ENCODE results near the gene UPK3A.
"Not testable (repeated sequence)": the region's sequence is repeated elsewhere in the genome, so short reads cannot be mapped to it uniquely, and the experiment has no call there.

Gene UPK3A

GRCh38 chr22:45310331-45310976 is 25.7 kb downstream of the UPK3A start:
- FAIRE-seq: no peak

- no peak for FAIRE-seq
These were observed 26.3 kb downstream of the UPK3A start for GRCh38 chr22:45310977-45311531.

- FAIRE-seq: no peak
These were observed 27.7 kb downstream of the UPK3A start for GRCh38 chr22:45312415-45312814.

GRCh38 chr22:45312856-45313255 is 28.1 kb downstream of the UPK3A start:
- no peak for FAIRE-seq

- no peak for FAIRE-seq
These were observed 29.4 kb downstream of the UPK3A start for GRCh38 chr22:45314054-45314721.

- no peak for FAIRE-seq
These were observed 30.0 kb downstream of the UPK3A start for GRCh38 chr22:45314786-45315185.

- FAIRE-seq: no peak
These were observed 32.2 kb downstream of the UPK3A start for GRCh38 chr22:45316796-45317526.

GRCh38 chr22:45317551-45318167 is 32.9 kb downstream of the UPK3A start:
- no peak for FAIRE-seq

- no peak for FAIRE-seq
These were observed 33.4 kb downstream of the UPK3A start for GRCh38 chr22:45318168-45318557.

- FAIRE-seq: no peak
These were observed 34.0 kb downstream of the UPK3A start for GRCh38 chr22:45318558-45319323.

GRCh38 chr22:45319324-45319685 is 34.6 kb downstream of the UPK3A start:
- FAIRE-seq: no peak

- FAIRE-seq: no peak
These were observed 35.7 kb downstream of the UPK3A start for GRCh38 chr22:45320357-45320976.

GRCh38 chr22:45321827-45322226 is 37.1 kb downstream of the UPK3A start:
- no peak for FAIRE-seq

- FAIRE-seq: no peak
These were observed 38.2 kb downstream of the UPK3A start for GRCh38 chr22:45322873-45323525.

GRCh38 chr22:45323695-45324094 is 38.9 kb downstream of the UPK3A start:
- no peak for FAIRE-seq

GRCh38 chr22:45324311-45324711 is 39.6 kb downstream of the UPK3A start:
- FAIRE-seq: no peak

GRCh38 chr22:45328261-45328660 is 43.5 kb downstream of the UPK3A start:
- FAIRE-seq: not testable (repeated sequence)

- FAIRE-seq: no peak
These were observed 44.2 kb downstream of the UPK3A start for GRCh38 chr22:45328822-45329529.

- no peak for FAIRE-seq
These were observed 44.8 kb downstream of the UPK3A start for GRCh38 chr22:45329530-45329936.

GRCh38 chr22:45330548-45330947 is 45.8 kb downstream of the UPK3A start:
- no peak for FAIRE-seq

- FAIRE-seq: no peak
These were observed 46.7 kb downstream of the UPK3A start for GRCh38 chr22:45331486-45331885.

Measured in colon (tissue), 2 donors.